Middle frontal gyrus (tissue), 1 donor: ENCODE results near the gene ALCAM.

Experiments
- DNase-seq: peaks from one replicate; pipeline ENCODE4 v3.0.0-alpha.2; 2015; ENCODE audit warnings: low spot score; ENCODE audit errors: extremely low spot score

The ALCAM gene

DNA sequence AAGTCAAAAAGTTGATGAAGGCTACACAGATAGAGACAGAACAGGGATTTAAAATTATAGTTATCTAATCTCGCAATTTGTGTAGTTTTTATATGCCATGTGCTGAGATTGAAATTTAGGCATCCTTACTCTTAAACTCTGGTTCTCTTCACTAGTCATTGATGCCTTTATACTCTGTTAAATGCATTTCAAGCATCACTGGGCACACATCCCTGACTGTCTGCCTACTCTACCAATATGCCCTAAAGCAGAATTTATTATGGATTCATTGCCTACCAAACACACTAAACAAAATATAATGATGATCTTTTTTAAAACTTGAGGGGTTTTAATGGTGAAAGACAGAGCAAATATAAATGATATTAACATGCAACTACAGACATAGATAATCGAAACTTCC is 10.3 kb upstream of the ALCAM start:
- no peak for DNase-seq

GRCh38 chr3:105356988-105357387 is 9.7 kb upstream of the ALCAM start:
- no peak for DNase-seq

DNA sequence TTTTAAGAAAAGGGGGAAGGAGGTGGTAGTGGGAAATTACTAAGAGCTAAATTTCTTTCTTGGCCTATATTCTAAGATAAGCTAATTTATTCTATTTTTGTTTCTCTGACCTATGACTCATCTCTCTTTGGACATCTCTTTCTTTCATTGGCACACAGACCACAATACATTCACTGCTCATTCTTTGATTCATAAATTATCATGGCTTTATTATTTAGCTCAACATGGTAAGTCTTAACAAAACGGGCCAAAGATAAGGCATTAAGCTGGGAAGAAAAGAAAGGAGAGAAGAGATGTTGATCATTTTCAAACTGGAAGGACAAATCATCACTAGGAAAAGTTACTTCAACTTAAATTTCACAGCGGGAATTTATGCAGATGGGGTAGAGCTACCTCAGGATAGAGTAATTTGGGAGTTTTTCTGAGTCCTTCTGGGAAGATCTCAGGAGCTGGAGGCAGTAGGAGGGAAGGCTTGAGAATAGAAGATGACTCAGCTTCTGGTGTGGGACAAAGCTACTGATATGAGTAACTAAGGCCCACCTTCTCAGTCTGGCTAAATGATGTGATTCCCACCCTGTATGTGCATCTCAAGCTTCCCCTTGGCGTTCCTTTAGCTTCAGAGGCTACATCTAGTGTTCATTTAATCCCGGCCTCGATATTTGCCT is 7.5 kb upstream of the ALCAM start:
- DNase-seq, result no peak

DNA sequence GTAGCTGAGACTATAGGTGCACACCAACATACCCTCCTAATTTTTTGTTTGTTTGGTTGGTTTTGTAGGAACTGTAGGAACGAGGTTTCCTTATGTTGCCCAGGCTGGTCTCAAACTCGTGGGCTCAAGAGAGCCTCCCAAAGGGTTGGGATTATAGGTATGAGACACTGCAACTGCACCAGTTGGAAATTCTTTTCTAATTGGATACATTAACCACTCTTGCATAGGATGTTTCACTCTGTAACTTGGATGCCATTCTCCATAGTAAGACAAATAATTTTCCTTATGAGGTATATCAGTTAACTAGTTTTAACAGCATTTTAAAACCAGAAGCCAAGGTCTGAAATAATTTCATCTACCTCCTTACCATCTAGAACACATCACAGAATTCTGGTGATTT is 6.7 kb upstream of the ALCAM start:
- no peak for DNase-seq

GRCh38 chr3:105362021-105362665 is 4.6 kb upstream of the ALCAM start:
- DNase-seq, result no peak

DNA sequence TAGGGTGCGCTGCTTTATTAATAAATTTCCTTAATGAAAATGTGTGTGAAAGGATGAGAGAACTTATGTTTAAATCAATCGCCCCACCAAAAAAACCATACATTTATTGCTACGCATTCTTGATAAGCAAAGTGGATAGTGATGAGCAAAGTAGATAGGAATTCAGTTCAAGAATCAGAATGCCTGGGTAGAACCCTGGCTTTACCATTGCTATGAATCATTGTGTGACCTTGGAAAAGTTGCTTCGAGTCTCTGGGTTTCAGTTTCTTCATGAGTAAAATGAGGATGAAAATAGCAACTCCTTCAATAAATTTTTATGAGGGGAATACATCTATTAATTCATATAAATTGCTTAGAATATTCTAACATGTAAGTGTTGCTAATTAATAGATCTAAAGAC is 2.6 kb upstream of the ALCAM start:
- no peak for DNase-seq

GRCh38 chr3:105365081-105365390 is 1.7 kb upstream of the ALCAM start:
- no peak for DNase-seq

DNA sequence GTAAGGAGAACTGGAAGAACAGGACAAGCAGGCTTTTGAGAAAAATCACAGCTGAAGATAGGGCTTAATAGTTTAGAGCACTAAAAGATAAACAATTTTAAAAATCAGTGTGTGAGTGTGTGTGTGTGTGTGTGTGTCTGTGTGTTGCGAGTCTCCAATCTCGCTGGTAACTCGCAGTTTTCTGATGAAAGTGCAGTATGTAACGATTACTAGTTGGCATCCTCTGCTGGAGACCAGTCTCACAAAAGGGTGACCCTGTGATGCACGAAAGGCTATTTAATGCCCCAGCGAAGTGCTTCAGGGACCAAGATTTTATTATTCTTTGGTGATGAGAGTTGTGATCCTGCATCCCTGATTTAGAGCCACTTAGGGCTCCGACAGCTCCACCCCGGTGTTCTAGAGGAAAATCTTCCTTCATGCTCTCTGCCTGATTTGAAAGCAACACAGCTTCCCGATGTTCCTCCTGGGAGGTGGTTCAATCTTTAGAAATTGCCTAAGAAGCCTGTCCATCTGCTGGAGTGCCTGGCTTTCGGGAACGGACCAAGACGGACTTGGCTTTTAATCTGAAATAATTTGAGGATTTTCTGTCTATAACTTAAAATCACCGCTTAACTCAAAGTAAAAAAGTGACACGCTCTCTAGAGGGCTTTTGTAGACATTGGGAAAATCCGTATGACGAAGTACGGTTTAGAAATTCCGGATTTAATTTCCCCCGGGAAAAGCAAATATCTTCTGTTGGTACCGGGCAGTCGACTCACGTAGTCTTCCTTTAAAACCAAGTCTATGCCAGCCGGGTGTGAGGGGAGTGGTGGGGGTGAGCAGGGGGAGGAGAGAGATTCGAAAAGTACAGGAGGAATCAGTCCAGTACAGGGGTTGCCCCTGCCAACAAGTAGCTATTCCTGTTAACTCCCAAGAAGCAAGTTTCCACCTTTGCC is 1.1 kb upstream of the ALCAM start:
- no peak for DNase-seq

- DNase-seq, result no peak
Measured at GRCh38 chr3:105367063-105367405, 325 bp downstream of the ALCAM start.

DNA sequence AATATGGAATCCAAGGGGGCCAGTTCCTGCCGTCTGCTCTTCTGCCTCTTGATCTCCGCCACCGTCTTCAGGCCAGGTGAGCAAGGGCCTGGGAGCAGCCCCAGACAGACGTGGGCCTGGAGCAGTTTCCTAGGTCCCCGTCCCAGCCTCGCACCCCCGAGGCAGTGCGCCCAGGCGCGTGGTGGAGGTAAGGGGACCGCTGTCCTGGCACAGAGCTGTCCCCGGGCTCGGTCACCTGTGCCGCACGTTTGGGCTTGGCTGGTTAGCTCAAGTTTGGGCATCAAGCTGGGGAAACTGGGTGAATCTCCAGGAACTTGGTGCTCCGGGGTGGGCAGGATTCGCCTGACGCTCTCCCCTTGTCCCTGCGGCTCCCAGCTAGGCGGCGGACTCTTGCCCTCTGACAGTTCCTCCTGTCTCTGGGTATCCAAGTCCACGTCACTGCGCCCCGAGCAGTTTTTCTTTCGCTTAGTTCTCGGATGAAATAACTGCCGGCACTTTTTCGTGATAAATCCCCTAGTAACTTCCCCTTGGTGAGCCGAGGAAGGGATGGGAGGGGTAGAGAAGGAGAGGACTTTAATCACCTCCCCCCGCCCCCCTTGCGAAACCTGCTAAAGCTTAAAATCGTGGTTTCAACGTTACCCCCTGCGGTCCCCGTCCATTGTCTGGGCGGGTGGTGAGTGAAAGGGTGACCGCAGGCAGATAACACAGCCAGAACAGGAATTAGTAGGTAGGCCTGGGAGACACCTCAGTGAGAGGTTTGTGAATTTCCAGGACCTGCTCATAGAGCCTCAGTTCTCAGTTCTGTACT is 901 bp downstream of the ALCAM start:
- DNase-seq, result no peak

DNA sequence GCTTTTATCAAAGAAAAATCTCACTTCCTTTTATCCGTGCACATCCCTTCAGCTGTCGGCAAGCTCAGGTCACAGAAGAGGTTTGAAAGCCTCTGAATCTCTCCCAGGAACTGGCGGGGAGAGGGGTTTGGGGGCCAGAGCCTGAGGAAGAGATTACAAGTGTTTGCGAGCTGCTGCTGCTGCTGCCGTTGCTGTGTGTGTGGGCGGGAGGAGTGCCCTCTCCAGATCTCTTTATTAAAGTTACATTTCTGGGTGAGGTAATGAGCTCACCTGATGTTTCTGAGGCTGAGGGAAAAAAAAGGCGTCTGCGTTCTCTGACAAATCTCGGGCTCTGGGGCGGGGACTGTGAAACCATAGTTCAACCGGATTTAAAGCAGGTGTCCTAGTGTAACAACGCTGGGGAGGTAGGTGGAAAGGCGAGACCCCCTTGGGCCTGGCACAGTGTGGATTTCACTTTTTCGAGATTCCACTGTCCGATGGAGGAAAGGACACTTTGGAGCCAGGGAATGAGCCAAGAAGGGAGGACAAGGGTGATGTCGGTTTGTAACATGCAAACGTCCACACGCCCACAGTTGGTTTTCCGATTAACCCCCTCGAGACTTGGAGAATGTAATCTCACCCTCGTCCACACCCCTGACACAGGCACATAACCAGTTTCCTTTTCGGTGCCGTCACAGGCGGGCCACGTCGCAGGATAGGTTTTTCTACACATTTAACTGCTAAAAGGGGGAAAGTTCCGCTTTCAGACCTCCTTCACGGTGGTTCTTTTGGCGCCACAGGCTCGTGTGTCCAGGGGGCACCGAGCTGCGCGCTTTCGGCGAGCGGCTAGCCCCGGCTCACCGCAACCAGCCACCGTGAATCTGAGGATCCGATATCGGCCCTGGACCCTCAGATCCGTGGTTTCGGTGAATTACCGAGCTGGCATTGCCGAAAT is 2.1 kb downstream of the ALCAM start:
- DNase-seq, result no peak

GRCh38 chr3:105369500-105370371 is 3.0 kb downstream of the ALCAM start:
- peak; percentile 44 for DNase-seq

DNA sequence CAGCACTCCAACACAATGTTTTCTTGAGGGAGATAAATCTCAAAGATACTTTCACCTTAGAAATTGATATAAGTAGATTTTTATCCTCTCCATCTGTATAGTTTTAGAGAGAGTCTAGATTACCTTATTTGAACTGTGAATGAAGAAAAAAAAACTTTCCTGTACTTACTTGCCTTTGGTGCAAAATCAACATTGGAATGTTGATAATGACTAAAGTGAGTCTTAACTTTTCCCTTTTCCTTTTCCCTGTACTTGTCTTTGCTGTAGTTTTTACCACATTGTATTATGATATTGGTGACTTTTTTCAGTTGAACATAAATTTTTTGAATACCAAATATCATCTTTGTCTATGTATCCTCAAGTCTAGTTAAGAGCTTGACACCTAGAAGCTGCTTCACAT is 6.7 kb downstream of the ALCAM start:
- DNase-seq, result no peak

- DNase-seq, result no peak
Measured at GRCh38 chr3:105375750-105376511, 9.2 kb downstream of the ALCAM start.

DNA sequence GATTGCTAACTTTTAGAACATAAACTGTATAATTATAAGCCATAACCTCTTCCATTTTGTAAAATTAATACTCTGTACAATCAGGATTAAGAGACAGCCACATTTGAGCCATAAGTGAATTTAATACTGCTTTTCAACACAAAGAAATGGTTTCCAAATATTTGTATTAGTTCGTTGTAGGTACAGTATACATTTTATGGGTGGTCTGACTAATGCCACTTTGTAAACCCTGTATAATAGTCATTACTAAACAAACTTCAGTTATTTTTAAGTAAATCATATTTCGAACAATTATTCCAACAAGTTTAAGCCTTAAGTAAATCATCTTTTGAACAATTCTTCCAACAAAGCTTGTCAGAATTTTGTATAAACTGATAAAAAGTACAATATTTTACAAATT is 11.0 kb downstream of the ALCAM start:
- DNase-seq, result no peak

GRCh38 chr3:105385179-105385578 is 18.5 kb downstream of the ALCAM start:
- DNase-seq, result no peak

DNA sequence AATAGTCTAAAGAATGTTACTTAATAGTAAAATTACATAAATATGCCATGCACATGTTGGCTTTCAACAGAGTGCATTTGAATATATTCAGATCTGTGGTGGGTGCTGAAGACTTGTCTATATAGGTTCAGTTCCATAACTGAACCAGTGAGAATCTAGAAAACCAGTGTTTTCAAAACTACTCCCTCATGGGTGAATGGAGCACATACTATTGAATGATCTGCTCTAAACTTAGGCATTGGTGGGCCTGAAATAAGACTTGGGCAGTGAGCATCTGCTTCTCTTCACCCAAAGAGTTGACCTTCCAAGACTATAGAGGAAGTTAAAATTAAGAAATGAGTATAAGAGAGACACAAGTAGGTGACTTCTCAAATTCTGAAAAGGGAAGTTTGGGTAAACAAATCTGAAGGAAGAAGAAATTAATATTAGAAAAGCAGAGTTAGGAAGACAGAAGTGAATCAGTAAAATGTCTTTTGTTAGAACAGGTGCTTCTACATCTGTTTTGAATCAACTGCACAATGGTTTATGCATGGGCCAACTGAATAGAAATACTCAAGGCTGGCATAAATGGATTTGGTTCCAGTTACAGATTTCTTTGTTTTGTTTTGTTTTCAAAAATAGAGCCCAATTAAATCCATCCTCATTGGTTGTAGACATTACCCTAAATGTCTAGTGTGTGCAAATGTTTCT is 19.3 kb downstream of the ALCAM start:
- DNase-seq, result no peak

DNA sequence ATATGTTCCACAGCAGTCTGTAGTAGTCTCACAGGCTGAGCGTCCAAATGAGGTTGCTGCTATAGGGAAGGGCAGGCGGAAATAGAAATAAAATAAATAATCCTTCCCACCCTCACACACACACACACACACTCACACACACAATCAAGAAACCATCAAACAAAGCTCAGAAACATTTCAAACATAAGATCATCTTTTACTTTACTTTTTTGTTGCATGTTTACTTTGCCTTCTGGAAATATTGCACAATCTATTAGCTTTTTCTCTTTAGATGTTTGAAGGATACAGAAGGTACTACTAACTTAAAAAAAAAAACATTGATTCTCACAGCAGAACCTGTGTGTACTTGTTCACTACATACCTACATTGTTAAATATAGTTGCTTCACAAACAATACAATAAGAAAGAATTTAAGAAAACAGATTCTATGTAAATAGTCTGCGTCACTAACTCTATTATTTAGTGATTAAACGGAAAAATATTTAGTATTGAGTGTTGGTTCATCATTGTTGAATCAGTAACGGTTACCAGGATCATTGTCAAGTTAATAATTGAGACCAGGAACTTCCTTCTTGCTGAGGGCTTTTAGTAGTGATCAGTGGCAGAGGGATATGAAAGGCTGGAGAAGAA is 20.5 kb downstream of the ALCAM start:
- no peak for DNase-seq
